ENCODE data around the gene DCTN5.
"Not testable (repeated sequence)": the region's sequence is repeated elsewhere in the genome, so short reads cannot be mapped to it uniquely, and the experiment has no call there.

Gene DCTN5

GRCh38 chr16:23694265-23694643 lies 53.0 kb downstream of the DCTN5 start:
- no peak for DNase-seq (ENCODE audit: low spot score)

- DNase-seq (ENCODE audit: low spot score) = no peak
Observed at GRCh38 chr16:23694644-23695373, 53.5 kb downstream of the DCTN5 start.

- DNase-seq (ENCODE audit: low spot score) = no peak
Observed at GRCh38 chr16:23695756-23696155, 54.5 kb downstream of the DCTN5 start.

GRCh38 chr16:23699100-23699499 lies 57.8 kb downstream of the DCTN5 start:
- no peak for DNase-seq (ENCODE audit: low spot score)

- DNase-seq (ENCODE audit: low spot score) = no peak
Observed at GRCh38 chr16:23700093-23700492, 58.8 kb downstream of the DCTN5 start.

- DNase-seq (ENCODE audit: low spot score) = no peak
Observed at GRCh38 chr16:23700509-23700908, 59.2 kb downstream of the DCTN5 start.

- DNase-seq (ENCODE audit: low spot score) = no peak
Observed at GRCh38 chr16:23701045-23701444, 59.8 kb downstream of the DCTN5 start.

GRCh38 chr16:23702951-23703350 lies 61.7 kb downstream of the DCTN5 start:
- no peak for DNase-seq (ENCODE audit: low spot score)

GRCh38 chr16:23704772-23705516 lies 63.7 kb downstream of the DCTN5 start:
- DNase-seq (ENCODE audit: low spot score) = no peak

GRCh38 chr16:23705517-23705902 lies 64.2 kb downstream of the DCTN5 start:
- DNase-seq (ENCODE audit: low spot score) = no peak

GRCh38 chr16:23706439-23706838 lies 65.2 kb downstream of the DCTN5 start:
- DNase-seq (ENCODE audit: low spot score) = no peak

- no peak for DNase-seq (ENCODE audit: low spot score)
Observed at GRCh38 chr16:23709536-23709935, 68.3 kb downstream of the DCTN5 start.

- DNase-seq (ENCODE audit: low spot score) = no peak
Observed at GRCh38 chr16:23710008-23710407, 68.7 kb downstream of the DCTN5 start.

GRCh38 chr16:23710504-23710903 lies 69.2 kb downstream of the DCTN5 start:
- DNase-seq (ENCODE audit: low spot score) = no peak

GRCh38 chr16:23711785-23712184 lies 70.5 kb downstream of the DCTN5 start:
- no peak for DNase-seq (ENCODE audit: low spot score)

GRCh38 chr16:23712976-23713375 lies 71.7 kb downstream of the DCTN5 start, which contains the start of gene ERN2:
TSS of gene ERN2 (minus strand) at chr16:23713222. CDS start at chr16:23713187, 35 bp downstream.
- no peak for DNase-seq (ENCODE audit: low spot score)

GRCh38 chr16:23716484-23716883 lies 75.2 kb downstream of the DCTN5 start:
- no peak for DNase-seq (ENCODE audit: low spot score)

- not testable (repeated sequence) for DNase-seq (ENCODE audit: low spot score)
Observed at GRCh38 chr16:23722613-23723240, 81.5 kb downstream of the DCTN5 start.

- no peak for DNase-seq (ENCODE audit: low spot score)
Observed at GRCh38 chr16:23724096-23724784, 83.0 kb downstream of the DCTN5 start.

GRCh38 chr16:23724785-23725131 lies 83.5 kb downstream of the DCTN5 start:
- no peak for DNase-seq (ENCODE audit: low spot score)

GRCh38 chr16:23726710-23727109 lies 85.4 kb downstream of the DCTN5 start:
- DNase-seq (ENCODE audit: low spot score) = no peak
